Pancreas (tissue), 10 donors: ENCODE results near the gene PSD4. TPM values are rescaled to one million over a fixed set of nuclear protein-coding genes. Genes with fewer than 3 reads are reported as not detected.

Experiments used
- ATAC-seq, 4 donors: fragments of 200-7000 bp; cut with Tn5 transposase; one replicate each; pipeline versions ENCODE4 v1.8.0 to v1.9.1; 2020; ENCODE audit warnings: mild to moderate bottlenecking in 4 of 4, moderate library complexity in 4 of 4
- DNase-seq, 6 donors: peaks; one replicate each; pipeline ENCODE4 v3.0.0-alpha.2; 2020
- FAIRE-seq: peaks from 2 replicates; lab custom pipeline; 2012; peaks lifted over from hg19 to GRCh38; lab: Jason Lieb, UNC
- H3K27ac ChIP-seq, 4 donors: fragments of 200-600 bp; sonication (generic); 1 replicate in 3 of 4; 2 replicates in 1 of 4; pipeline versions ENCODE4 v1.5.0 to v1.8.0; 2020
- H3K27me3 ChIP-seq, 4 donors: fragments of 200-600 bp; one replicate each; pipeline ENCODE4 v1.8.0; 2021
- H3K36me3 ChIP-seq, 3 donors: fragments of 200-600 bp; sonication (generic) in 1 of 3; one replicate each; pipeline versions ENCODE4 v1.5.0 to v1.8.0; 2020 to 2021
- H3K4me1 ChIP-seq, 3 donors: fragments of 200-600 bp; one replicate each; pipeline ENCODE4 v1.8.0; 2021
- H3K4me3 ChIP-seq, 4 donors: fragments of 200-600 bp; sonication (generic) in 2 of 4; one replicate each; pipeline versions ENCODE4 v1.5.0 to v1.8.0; 2020 to 2021
- H3K9me3 ChIP-seq, 4 donors: fragments of 200-600 bp; one replicate each; pipeline ENCODE4 v1.8.0; 2021
- WGBS, 2 donors: extraction: QIAGEN DNeasy Blood & Tissue Kit; methylation state at CpG; one replicate each; pipeline ENCODE4 v1.1.7; 2013; 5-methylcytosine and 5-hydroxymethylcytosine counted together
- intact Hi-C, 3 donors: fragments of 100-400 bp; cut with DNase I; formaldehyde crosslinking; loops; one replicate each; pipeline versions ENCODE4 v1.11.1 to v1.14.2; 2022
- polyA plus RNA-seq, 2 donors: library from polyadenylated mRNA; stranded (reverse); fragments of 200-250 nt; gene quantifications; one replicate each; pipeline ENCODE4 v1.2.3, GENCODE V29; 2013
- total RNA-seq, 6 donors: library from RNA; stranded (reverse); fragmentation: NEBNext Ultra II Directional in 4 of 6; extraction: Animal tissue kit (Norgen Biotek cat#: 25700) in 4 of 6; gene quantifications; one replicate each; pipeline versions ENCODE4 v1.2.1 to v1.2.4, GENCODE V29; 2021 to 2023
- TF ChIP-seq, protein P1 (sequence below), 4 donors: fragments of 200-600 bp; sonication (generic) in 3 of 4; IDR thresholded peaks; one replicate each; pipeline versions ENCODE4 v1.5.0 to v1.8.0; 2021; ENCODE audit warnings: antibody characterized with exemption in 4 of 4
- donor health status: healthy with polysubstance abuse.
- donor health status: DM: no; HTN: no; CAD: no; lungs with moderate emphysema.
- donor health status: DM: no; HTN: no; CAD: no.
- donor health status: control.
- donor health status: control.
- donor health status: Bipolar disorder and iron deficiency.
- donor health status: DM: yes; HTN: yes; CAD: no.
- donor health status: DM: no; HTN: no; CAD: no.
- donor health status: DM: no; HTN: no; CAD: no.
- donor health status: DM: yes; HTN: yes; CAD: no.

The PSD4 gene
- total and polyA plus RNA-seq, 8 donors, result 15.9 to 37.6 (median 26.0) TPM

DNA sequence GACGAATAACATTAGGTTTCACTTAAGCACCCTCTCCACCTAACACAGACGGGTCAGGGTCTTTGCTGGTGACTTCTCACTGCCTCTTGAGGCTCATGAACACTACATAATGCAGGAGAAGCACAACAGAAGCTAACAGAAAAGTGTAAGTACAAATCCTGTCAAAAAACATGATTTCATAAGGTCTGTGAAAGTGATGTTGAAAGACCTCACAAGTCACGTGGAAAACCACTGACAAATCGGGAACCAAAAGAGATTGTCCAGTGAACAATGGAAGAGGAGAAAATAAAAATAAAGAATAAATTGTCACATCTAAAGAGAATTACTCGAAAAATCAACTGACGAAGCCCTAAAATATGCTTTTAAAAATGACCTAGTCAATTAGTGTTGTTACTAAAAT is 14.0 kb downstream of the PSD4 start:
- H3K36me3 ChIP-seq, result no peaks in the 10 kb centered on the region
- no peak for DNase-seq
- no peaks in the 10 kb centered on the region for H3K27me3 ChIP-seq
- 76 to 90% methylated on average over 6 of the region's 6 CpGs for WGBS, 2 donors
- H3K4me1 ChIP-seq, result no peaks in the 10 kb centered on the region
- FAIRE-seq, result no peak
- intact Hi-C loops, result no loop called here
- ATAC-seq, result no peak
- H3K27ac ChIP-seq, result no peak overlapping the region
- no peak overlapping the region for H3K4me3 ChIP-seq
- H3K9me3 ChIP-seq, result no peaks in the 10 kb centered on the region
- TF ChIP-seq, protein P1, sequence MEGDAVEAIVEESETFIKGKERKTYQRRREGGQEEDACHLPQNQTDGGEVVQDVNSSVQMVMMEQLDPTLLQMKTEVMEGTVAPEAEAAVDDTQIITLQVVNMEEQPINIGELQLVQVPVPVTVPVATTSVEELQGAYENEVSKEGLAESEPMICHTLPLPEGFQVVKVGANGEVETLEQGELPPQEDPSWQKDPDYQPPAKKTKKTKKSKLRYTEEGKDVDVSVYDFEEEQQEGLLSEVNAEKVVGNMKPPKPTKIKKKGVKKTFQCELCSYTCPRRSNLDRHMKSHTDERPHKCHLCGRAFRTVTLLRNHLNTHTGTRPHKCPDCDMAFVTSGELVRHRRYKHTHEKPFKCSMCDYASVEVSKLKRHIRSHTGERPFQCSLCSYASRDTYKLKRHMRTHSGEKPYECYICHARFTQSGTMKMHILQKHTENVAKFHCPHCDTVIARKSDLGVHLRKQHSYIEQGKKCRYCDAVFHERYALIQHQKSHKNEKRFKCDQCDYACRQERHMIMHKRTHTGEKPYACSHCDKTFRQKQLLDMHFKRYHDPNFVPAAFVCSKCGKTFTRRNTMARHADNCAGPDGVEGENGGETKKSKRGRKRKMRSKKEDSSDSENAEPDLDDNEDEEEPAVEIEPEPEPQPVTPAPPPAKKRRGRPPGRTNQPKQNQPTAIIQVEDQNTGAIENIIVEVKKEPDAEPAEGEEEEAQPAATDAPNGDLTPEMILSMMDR (IDR thresholded peaks at IDR 0.05), result no peak

DNA sequence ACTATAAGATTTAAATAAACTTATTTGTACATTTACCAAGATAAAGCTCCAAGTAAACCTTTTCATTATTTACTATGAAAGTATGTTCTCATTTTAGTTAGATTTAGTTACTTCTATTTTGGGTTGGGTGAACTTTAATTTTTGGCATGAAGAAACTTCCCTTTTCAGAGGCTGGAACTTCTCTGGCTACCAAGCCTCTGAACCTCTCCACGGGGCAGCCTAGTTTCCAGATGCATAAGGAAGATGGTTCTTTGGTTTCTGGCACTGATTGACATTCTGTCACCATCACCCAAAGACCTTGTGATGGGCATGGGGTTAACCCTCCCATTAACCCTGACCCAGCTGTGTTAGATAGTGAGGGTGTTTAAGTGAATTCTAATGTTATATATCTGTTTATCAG is 17.1 kb downstream of the PSD4 start:
- no peaks in the 10 kb centered on the region for H3K36me3 ChIP-seq
- no peaks in the 10 kb centered on the region for H3K4me1 ChIP-seq
- H3K27me3 ChIP-seq, result no peaks in the 10 kb centered on the region
- FAIRE-seq (no peak), DNase-seq (no peak), ATAC-seq (no peak)
- TF ChIP-seq, protein P1 (IDR thresholded peaks at IDR 0.05), result no peak
- WGBS, 2 donors, result 82 to 96% methylated on average over 1 of the region's 1 CpG
- H3K27ac ChIP-seq, result no peak overlapping the region
- no peak overlapping the region for H3K4me3 ChIP-seq
- intact Hi-C loops, result no loop called here
- no peaks in the 10 kb centered on the region for H3K9me3 ChIP-seq

DNA sequence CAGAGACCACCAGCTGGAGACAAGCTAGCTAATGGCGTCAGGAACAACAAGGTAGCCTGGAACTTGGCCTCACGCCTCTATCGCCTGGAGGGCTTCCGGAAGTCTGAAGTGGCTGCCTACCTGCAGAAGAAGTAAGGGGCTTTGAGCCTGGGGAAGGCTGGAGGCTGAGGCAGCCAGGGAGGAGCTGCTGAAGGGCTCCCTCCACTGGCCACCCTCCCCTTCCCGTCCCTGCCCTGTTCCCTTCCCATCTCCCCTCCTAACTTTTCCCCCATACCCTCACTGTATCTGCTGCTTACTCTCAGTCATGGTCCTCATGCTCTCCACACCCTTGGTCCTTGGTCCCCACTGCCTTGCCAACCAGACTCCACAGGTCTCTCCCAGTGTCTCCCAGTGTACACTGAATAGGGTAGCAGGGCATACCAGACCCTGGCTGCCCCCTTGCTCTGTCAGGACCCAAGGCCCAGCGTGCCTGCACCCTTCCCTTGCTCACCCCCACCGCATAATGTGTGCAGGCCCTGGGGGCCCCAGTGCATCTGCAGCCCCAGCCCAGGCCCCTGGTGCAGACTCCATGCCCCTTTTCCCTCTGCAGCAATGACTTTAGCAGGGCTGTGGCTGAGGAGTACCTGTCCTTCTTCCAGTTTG is 18.8 kb downstream of the PSD4 start:
- Histone ChIP-seq H3K4me1 (no peaks in the 10 kb centered on the region), H3K27me3 (no peaks in the 10 kb centered on the region), H3K4me3 (no peak overlapping the region), H3K36me3 (no peaks in the 10 kb centered on the region), H3K9me3 (no peaks in the 10 kb centered on the region), H3K27ac (no peak overlapping the region)
- DNase-seq (no peak), FAIRE-seq (no peak), ATAC-seq (no peak)
- WGBS, 2 donors, result 86 to 92% methylated on average over 7 of the region's 7 CpGs
- intact Hi-C loops, result no loop called here
- TF ChIP-seq, protein P1 (IDR thresholded peaks at IDR 0.05), result no peak

DNA sequence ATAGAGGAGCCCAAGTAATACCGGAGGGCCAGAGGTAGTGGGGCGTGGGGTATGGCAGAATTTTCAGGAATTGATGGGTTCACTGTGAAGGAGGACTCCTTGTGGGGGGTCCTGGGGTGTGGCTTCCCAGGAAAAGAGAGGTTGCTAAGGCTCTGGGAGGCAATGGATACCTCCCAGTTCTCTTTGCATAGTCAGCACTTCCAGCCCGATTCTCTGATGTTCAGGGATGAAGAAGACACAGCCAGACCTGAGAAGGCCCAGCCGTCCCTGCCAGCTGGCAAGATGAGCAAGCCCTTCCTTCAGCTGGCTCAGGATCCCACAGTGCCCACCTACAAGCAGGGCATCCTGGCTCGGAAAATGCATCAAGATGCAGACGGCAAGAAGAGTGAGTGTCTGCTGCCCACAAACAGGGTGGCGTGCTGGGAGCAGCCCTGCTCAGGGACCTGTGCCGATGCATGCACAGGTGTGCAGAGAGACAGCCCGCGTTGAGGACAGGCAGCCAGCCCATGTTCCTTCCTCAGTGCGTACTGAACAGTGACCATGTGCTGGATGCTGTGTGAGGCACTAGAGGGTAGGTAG is 22.2 kb downstream of the PSD4 start:
- Histone ChIP-seq H3K9me3 (no peaks in the 10 kb centered on the region), H3K4me1 (peaks cover 0 to 13% (median 5%) of the 10 kb centered on the region in 3 donors), H3K27ac (no peak overlapping the region), H3K36me3 (no peaks in the 10 kb centered on the region), H3K27me3 (no peaks in the 10 kb centered on the region), H3K4me3 (no peak overlapping the region)
- 88 to 91% methylated on average over 11 of the region's 11 CpGs for WGBS, 2 donors
- FAIRE-seq, result no peak
- DNase-seq, result no peak
- intact Hi-C loops, result loop anchor here in 1 of 3 donors (5.0 kb wide), 1 partner anchor 39 kb away; no protein-coding TSS in a partner anchor
- TF ChIP-seq, protein P1 (IDR thresholded peaks at IDR 0.05), result no peak
- no peak for ATAC-seq

DNA sequence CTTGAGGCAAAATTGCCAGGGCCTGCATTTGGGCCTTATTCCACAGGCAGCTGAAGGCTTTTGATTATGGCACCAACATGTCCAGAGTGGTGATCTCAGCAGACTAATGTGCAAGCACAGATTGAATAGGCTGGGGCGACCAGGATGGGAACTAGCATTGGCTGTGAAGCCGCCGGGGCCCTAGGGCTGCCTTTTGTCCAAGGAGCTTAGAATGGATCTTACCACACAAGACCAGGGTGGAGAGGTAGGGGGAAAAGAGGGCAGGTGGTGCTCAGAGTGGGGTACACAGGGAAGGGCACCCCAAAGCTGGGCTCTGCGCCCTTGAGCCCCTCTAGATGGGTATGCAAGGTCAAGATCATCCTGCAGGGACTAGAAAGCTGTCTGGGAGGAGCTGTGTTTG is 23.1 kb downstream of the PSD4 start:
- Histone ChIP-seq H3K4me1 (peaks cover 0 to 13% (median 5%) of the 10 kb centered on the region in 3 donors), H3K9me3 (no peaks in the 10 kb centered on the region), H3K4me3 (no peak overlapping the region), H3K27ac (no peak overlapping the region), H3K27me3 (no peaks in the 10 kb centered on the region), H3K36me3 (no peaks in the 10 kb centered on the region)
- WGBS, 2 donors, result 90 to 95% methylated on average over 4 of the region's 4 CpGs
- TF ChIP-seq, protein P1 (IDR thresholded peaks at IDR 0.05), result no peak
- intact Hi-C loops, result loop anchor here in 1 of 3 donors (5.0 kb wide), 1 partner anchor 40 kb away; no protein-coding TSS in a partner anchor
- DNase-seq, result no peak
- FAIRE-seq, result no peak
- ATAC-seq, result no peak
